Transverse colon (tissue), 4 donors: ENCODE data around the gene FCN3. TPM values are rescaled to one million over a fixed set of nuclear protein-coding genes. Genes with fewer than 3 reads are reported as not detected.
A peak's percentile ranks its signal among the peaks of the same experiment; 100 is the strongest.

Experiments
- DNase-seq: peaks from one replicate; pipeline ENCODE4 v3.0.0-alpha.2; 2019
- H3K27ac ChIP-seq, 4 donors: fragments of 200-600 bp; sonication (generic); 2 replicates each; pipeline ENCODE4 v1.5.1; 2016 to 2018; ENCODE audit warnings: inconsistent platforms in 4 of 4
- H3K27me3 ChIP-seq: fragments of 200-600 bp; sonication (generic); 2 replicates; pipeline ENCODE4 v1.5.1; 2017; ENCODE audit warnings: inconsistent platforms
- H3K36me3 ChIP-seq, 4 donors: fragments of 200-600 bp; sonication (generic); 2 replicates each; pipeline ENCODE4 v1.5.1; 2017 to 2019; ENCODE audit warnings: inconsistent platforms in 4 of 4
- H3K4me1 ChIP-seq, 4 donors: fragments of 200-600 bp; sonication (generic); 2 replicates each; pipeline ENCODE4 v1.5.1; 2017 to 2020; ENCODE audit warnings: inconsistent platforms in 4 of 4
- H3K4me3 ChIP-seq, 4 donors: fragments of 200-600 bp; sonication (generic); 1 replicate in 1 of 4; 2 replicates in 3 of 4; pipeline versions ENCODE4 v1.5.1 to v1.6.1; 2017 to 2019; ENCODE audit warnings: inconsistent platforms in 4 of 4
- H3K9me3 ChIP-seq, 2 donors: fragments of 200-600 bp; sonication (generic); 2 replicates each; pipeline ENCODE4 v1.5.1; 2017 to 2019; ENCODE audit warnings: inconsistent platforms in 2 of 2
- EP300 ChIP-seq: sonication (generic); formaldehyde crosslinking; IDR thresholded peaks from one replicate; pipeline ENCODE4 v1.6.1; 2017; ENCODE audit warnings: antibody characterized with exemption, low read depth
- POLR2A ChIP-seq: fragments of 450-650 bp; IDR thresholded peaks from one replicate; pipeline ENCODE4 v1.6.1; 2016; ENCODE audit warnings: antibody characterized with exemption, mild to moderate bottlenecking, moderate library complexity
- POLR2AphosphoS5 ChIP-seq, 3 donors: sonication (generic); formaldehyde crosslinking; IDR thresholded peaks; one replicate each; pipeline ENCODE4 v1.6.1; 2016; ENCODE audit warnings: antibody characterized with exemption in 3 of 3
- WGBS, 2 donors: methylation state at CpG; one replicate each; pipeline ENCODE4 v1.1.5; 2018; ENCODE audit warnings: low coverage in 1 of 2; 5-methylcytosine and 5-hydroxymethylcytosine counted together
- in situ Hi-C, 4 donors: fragments of 200-750 bp; cut with MboI; loops; one replicate each; pipeline versions ENCODE4 v1.15.0 to v1.15.1; 2017; ENCODE audit warnings: low sequenced_read_pairs in 3 of 4, low pct_ligation_motif_present in 1 of 4, low pct_unique_long_range_greater_than_20kb in 1 of 4
- intact Hi-C: fragments of 100-400 bp; cut with DNase I; formaldehyde crosslinking; loops from one replicate; pipeline ENCODE4 v1.15.1; 2023; ENCODE audit warnings: low total_unique reads
- total RNA-seq, 4 donors: library from RNA; depleted of rRNA; stranded (reverse); fragments of >200 nt; gene quantifications; one replicate each; pipeline ENCODE4 v1.1.0, GENCODE V29; 2016
- TF ChIP-seq, protein P1 (sequence below), 5 experiments: fragments of 200-600 bp in 3 of 5; fragments of 450-650 bp in 2 of 5; sonication (generic) in 3 of 5; IDR thresholded peaks; 1 replicate in 2 of 5; 2 replicates in 3 of 5; pipeline ENCODE4 v1.5.1; 2016 to 2017; ENCODE audit warnings: antibody characterized with exemption in 5 of 5, inconsistent platforms in 3 of 5, mild to moderate bottlenecking in 2 of 5, moderate library complexity in 1 of 5

Gene FCN3
- total RNA-seq, 4 donors from 2014 or later = 1.2 to 1.9 TPM; not detected in 2

DNA sequence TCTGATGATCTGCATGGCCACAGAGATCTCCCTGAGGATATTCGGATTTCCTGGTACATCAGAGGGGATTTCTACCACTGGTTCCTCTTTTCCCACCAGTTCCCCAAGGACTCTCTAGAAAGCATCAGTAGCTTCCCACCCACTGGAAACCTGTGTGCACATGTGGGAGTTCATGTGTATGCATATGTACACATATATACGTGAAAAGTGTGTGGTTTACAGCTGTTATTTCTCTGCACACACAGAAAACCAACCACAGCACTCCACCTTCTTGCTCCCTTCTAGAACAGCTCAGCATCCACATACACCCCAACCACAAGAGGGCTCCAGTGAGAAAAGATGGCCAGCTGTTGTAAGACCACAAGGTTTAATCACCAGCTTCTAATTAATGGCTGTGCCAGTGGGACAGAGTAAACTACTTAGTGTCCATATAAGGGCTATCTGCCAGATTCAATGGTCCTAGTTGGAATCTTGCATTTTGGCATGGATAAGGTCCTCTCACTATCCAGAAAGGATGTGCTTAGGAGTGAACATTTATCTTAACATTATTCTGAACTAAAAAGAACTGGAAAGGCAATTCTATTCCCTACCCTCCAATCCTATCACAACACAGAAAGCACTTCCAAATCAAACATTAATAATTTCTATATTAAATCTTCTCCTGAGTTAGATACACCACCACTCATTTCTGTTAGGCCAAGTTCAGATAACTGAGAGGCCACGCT is 41.9 kb upstream of the FCN3 start:
- Histone ChIP-seq H3K4me3 (no peak overlapping the region), H3K36me3 (peaks cover 0 to 60% (median 24%) of the 10 kb centered on the region in 4 donors), H3K27me3 (no peaks in the 10 kb centered on the region), H3K4me1 (peaks cover 22 to 38% (median 29%) of the 10 kb centered on the region in 4 donors), H3K9me3 (no peaks in the 10 kb centered on the region), H3K27ac (peak overlapping the region; percentile 76 to 87 (median 82))
- peak; percentile 49 for DNase-seq
- 68 to 100% methylated on average over 1 to 3 of the region's 3 CpGs for WGBS, 2 donors
- in situ Hi-C loops = loop anchor here in 2 of 4 donors (10.0 kb wide), 1 partner anchor 188 kb away; the partner anchor contains the start of gene AHDC1 (in 2 of the 2)
- TF ChIP-seq, protein P1, sequence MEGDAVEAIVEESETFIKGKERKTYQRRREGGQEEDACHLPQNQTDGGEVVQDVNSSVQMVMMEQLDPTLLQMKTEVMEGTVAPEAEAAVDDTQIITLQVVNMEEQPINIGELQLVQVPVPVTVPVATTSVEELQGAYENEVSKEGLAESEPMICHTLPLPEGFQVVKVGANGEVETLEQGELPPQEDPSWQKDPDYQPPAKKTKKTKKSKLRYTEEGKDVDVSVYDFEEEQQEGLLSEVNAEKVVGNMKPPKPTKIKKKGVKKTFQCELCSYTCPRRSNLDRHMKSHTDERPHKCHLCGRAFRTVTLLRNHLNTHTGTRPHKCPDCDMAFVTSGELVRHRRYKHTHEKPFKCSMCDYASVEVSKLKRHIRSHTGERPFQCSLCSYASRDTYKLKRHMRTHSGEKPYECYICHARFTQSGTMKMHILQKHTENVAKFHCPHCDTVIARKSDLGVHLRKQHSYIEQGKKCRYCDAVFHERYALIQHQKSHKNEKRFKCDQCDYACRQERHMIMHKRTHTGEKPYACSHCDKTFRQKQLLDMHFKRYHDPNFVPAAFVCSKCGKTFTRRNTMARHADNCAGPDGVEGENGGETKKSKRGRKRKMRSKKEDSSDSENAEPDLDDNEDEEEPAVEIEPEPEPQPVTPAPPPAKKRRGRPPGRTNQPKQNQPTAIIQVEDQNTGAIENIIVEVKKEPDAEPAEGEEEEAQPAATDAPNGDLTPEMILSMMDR (IDR thresholded peaks at IDR 0.05) = peak; percentile 57 to 69 (median 60)
- TF ChIP-seq POLR2AphosphoS5 (IDR thresholded peaks at IDR 0.05) = peak in 1 of 3 donors; percentile 18
- TF ChIP-seq EP300 = no peak
- intact Hi-C loops = loop anchor here (5.0 kb wide), 1 partner anchor 76 kb away; the partner anchor contains the start of gene WASF2

DNA sequence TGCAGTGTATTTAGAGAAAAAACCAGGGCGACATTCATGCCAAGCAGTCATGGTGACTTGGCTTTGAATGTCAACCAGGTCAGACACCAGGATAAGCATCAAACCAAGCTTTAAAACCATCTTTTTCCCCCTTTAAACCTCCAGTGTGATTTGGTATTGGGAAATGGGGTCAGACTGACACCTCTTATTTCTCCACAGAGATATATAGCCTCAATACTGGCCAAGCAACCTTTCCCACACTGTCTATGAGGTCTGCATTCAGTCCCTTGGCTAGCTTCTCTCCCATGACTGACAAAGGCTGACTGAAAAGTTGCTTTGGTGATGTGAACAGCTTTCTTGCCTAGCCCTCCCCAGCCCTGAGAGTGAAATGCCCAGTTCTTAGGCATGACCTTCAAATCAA is 39.5 kb upstream of the FCN3 start:
- H3K27me3 ChIP-seq = no peaks in the 10 kb centered on the region
- peaks cover 0 to 72% (median 31%) of the 10 kb centered on the region in 4 donors for H3K36me3 ChIP-seq
- in situ Hi-C loops = loop anchor here in 2 of 4 donors (10.0 kb wide), 1 partner anchor 191 kb away; the partner anchor contains the start of gene AHDC1 (in 2 of the 2)
- no peaks in the 10 kb centered on the region for H3K9me3 ChIP-seq
- peaks cover 17 to 30% (median 25%) of the 10 kb centered on the region in 4 donors for H3K4me1 ChIP-seq
- no peak overlapping the region for H3K27ac ChIP-seq
- no peak for DNase-seq
- TF ChIP-seq, protein P1 (IDR thresholded peaks at IDR 0.05) = no peak
- TF ChIP-seq POLR2AphosphoS5 (IDR thresholded peaks at IDR 0.05) = no peak
- no peak for TF ChIP-seq EP300
- TF ChIP-seq POLR2A = no peak
- intact Hi-C loops = no loop called here
- WGBS, 2 donors = 96% methylated on average over 1 of the region's 1 CpG; no CpG with 5 or more reads in 1 of the 2 donors
- no peak overlapping the region for H3K4me3 ChIP-seq

DNA sequence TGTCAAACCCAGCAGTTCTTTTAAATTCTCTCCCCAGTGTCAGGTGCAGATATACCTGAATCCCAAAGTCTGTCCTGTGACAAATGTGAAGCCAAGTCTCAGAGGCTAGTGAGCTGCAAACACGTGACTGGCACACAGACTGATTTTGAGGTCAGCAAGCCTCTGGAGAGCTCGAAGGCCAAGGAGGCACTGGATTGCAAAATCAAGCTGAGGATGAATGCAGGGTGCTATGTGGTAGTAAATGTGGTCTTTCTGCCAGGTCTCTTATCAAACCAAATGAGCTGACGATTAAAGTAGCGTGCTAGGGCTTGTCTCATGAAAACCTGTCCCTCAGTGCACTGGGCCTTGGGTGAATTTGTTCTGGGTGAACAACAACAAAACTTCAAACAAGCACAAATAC is 38.4 kb upstream of the FCN3 start:
- in situ Hi-C loops = loop anchor here in 2 of 4 donors (10.0 kb wide), 1 partner anchor 192 kb away; the partner anchor contains the start of gene AHDC1 (in 2 of the 2)
- Histone ChIP-seq H3K36me3 (peaks cover 0 to 71% (median 34%) of the 10 kb centered on the region in 4 donors), H3K4me3 (no peak overlapping the region), H3K27ac (no peak overlapping the region), H3K4me1 (peaks cover 8 to 19% (median 18%) of the 10 kb centered on the region in 4 donors), H3K27me3 (no peaks in the 10 kb centered on the region), H3K9me3 (no peaks in the 10 kb centered on the region)
- intact Hi-C loops = no loop called here
- TF ChIP-seq, protein P1 (IDR thresholded peaks at IDR 0.05) = no peak
- TF ChIP-seq EP300 (no peak), POLR2A (no peak), POLR2AphosphoS5 (IDR thresholded peaks at IDR 0.05) (no peak)
- DNase-seq = no peak
- 98% methylated on average over 4 of the region's 4 CpGs; no CpG with 5 or more reads in 1 of the 2 donors for WGBS, 2 donors

DNA sequence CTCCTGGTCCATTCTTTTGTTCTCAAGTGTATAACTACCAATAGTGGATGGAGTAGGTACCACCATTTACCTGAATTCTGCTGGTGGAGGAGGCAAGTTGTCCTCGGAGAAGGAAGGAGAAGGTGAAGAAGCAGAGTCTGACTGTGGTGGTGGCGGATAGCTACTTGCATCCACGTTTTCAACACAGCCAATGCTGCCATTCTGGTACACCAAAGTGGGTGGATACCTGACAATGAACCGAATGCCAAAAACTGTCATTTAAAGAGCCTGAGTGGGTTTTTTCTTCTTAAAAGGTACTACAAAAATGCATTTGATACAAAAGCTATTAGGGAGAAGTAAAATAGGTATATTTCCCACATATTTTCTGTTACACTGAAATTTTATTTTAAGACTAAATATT is 37.9 kb upstream of the FCN3 start:
- intact Hi-C loops = no loop called here
- H3K9me3 ChIP-seq = no peaks in the 10 kb centered on the region
- H3K27me3 ChIP-seq = no peaks in the 10 kb centered on the region
- peaks cover 3 to 15% (median 14%) of the 10 kb centered on the region in 4 donors for H3K4me1 ChIP-seq
- in situ Hi-C loops = loop anchor here in 2 of 4 donors (10.0 kb wide), 1 partner anchor 192 kb away; the partner anchor contains the start of gene AHDC1 (in 2 of the 2)
- no peak overlapping the region for H3K4me3 ChIP-seq
- 91 to 98% methylated on average over 4 of the region's 4 CpGs for WGBS, 2 donors
- TF ChIP-seq POLR2AphosphoS5 (IDR thresholded peaks at IDR 0.05) (no peak), POLR2A (no peak), EP300 (no peak)
- TF ChIP-seq, protein P1 (IDR thresholded peaks at IDR 0.05) = no peak
- no peak for DNase-seq
- H3K36me3 ChIP-seq = peaks cover 0 to 76% (median 35%) of the 10 kb centered on the region in 4 donors
- no peak overlapping the region for H3K27ac ChIP-seq
